ENCODE results near the gene NELFB. TPM values are rescaled to one million over a fixed set of nuclear protein-coding genes. Genes with fewer than 3 reads are reported as not detected.

NELFB gene
- polyA plus RNA-seq, 1 donor from 2014 or later = 64.7 TPM

DNA sequence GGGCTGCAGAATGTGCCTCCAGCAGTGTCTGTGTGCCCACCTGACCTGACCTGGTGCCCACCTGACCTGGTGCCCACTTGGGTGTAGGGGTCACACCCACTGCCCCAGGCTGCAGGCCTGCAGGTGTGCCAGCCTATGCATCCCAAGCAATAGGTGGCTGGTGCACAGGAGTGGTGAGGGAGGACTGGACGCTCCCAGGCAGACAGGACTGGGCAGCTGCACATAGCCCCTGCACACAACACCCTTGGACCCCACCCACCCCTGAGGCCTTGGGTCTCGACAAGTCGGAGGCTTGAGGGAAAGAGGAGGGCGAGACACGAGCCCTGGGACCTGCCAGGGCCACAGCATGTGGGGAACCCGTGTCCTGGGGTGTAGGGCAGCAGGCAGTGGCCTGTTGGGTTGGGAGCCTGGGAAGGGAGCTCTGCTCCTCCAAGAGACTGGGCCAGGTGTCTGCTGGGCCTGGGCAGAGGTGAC lies 57.8 kb downstream of the NELFB start:
- TF ChIP-seq EZH2 (IDR thresholded peaks at IDR 0.05; ENCODE audit: borderline replicate concordance, insufficient read depth, low read length, poor library complexity, severe bottlenecking) (no peak), MXI1 (conservative IDR thresholded peaks at IDR 0.05; ENCODE audit: poor library complexity, severe bottlenecking) (no peak), POLR2AphosphoS5 (IDR thresholded peaks at IDR 0.05) (no peak), SMC3 (conservative IDR thresholded peaks at IDR 0.05; ENCODE audit: poor library complexity) (no peak), TAF1 (IDR thresholded peaks at IDR 0.05; ENCODE audit: low read depth) (no peak), RAD21 (conservative IDR thresholded peaks at IDR 0.05) (no peak), EP300 (conservative IDR thresholded peaks at IDR 0.05; ENCODE audit: poor library complexity, severe bottlenecking) (no peak)
- TF ChIP-seq, protein P1, sequence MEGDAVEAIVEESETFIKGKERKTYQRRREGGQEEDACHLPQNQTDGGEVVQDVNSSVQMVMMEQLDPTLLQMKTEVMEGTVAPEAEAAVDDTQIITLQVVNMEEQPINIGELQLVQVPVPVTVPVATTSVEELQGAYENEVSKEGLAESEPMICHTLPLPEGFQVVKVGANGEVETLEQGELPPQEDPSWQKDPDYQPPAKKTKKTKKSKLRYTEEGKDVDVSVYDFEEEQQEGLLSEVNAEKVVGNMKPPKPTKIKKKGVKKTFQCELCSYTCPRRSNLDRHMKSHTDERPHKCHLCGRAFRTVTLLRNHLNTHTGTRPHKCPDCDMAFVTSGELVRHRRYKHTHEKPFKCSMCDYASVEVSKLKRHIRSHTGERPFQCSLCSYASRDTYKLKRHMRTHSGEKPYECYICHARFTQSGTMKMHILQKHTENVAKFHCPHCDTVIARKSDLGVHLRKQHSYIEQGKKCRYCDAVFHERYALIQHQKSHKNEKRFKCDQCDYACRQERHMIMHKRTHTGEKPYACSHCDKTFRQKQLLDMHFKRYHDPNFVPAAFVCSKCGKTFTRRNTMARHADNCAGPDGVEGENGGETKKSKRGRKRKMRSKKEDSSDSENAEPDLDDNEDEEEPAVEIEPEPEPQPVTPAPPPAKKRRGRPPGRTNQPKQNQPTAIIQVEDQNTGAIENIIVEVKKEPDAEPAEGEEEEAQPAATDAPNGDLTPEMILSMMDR (IDR thresholded peaks at IDR 0.05; ENCODE audit: poor library complexity, severe bottlenecking) = no peak
- TF ChIP-seq, protein P2, sequence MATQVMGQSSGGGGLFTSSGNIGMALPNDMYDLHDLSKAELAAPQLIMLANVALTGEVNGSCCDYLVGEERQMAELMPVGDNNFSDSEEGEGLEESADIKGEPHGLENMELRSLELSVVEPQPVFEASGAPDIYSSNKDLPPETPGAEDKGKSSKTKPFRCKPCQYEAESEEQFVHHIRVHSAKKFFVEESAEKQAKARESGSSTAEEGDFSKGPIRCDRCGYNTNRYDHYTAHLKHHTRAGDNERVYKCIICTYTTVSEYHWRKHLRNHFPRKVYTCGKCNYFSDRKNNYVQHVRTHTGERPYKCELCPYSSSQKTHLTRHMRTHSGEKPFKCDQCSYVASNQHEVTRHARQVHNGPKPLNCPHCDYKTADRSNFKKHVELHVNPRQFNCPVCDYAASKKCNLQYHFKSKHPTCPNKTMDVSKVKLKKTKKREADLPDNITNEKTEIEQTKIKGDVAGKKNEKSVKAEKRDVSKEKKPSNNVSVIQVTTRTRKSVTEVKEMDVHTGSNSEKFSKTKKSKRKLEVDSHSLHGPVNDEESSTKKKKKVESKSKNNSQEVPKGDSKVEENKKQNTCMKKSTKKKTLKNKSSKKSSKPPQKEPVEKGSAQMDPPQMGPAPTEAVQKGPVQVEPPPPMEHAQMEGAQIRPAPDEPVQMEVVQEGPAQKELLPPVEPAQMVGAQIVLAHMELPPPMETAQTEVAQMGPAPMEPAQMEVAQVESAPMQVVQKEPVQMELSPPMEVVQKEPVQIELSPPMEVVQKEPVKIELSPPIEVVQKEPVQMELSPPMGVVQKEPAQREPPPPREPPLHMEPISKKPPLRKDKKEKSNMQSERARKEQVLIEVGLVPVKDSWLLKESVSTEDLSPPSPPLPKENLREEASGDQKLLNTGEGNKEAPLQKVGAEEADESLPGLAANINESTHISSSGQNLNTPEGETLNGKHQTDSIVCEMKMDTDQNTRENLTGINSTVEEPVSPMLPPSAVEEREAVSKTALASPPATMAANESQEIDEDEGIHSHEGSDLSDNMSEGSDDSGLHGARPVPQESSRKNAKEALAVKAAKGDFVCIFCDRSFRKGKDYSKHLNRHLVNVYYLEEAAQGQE (IDR thresholded peaks at IDR 0.05; ENCODE audit: borderline replicate concordance) = no peak
- no peak overlapping the region for H3K4me3 ChIP-seq (ENCODE audit: low read length)

DNA sequence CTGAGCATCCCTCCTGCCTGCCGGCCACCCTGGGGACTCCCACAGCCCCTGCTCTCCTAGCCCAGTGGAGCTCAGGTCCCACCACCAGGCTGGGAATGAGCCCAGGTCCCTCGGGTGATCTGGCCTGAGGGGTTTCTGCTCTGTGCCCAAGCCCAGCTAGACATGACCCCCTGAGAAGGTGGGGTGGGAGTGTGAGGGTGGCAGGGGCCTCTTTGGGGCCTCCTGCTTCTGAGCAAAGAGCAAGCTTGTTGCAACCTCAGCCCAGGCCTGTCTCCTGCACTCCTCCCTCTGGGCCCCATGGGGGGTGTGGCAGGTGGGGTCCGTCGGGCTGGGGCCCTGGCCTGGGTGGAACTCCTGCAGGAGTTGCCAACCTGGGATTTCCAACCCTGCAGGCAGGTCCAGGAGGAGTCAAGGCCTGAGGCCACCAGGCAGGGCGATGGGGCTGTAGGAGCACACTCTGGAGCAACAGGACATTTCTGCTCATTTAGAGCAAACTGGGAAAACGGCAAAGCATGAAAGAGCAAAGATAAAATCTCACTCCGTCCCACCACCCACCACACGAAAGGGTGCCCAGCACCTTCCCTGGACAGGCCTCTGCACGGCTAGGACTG lies 58.3 kb downstream of the NELFB start:
- H3K4me3 ChIP-seq (ENCODE audit: low read length) = no peak overlapping the region
- H3K9me3 ChIP-seq (ENCODE audit: low read length) = no peaks in the 10 kb centered on the region
- H3K4me2 ChIP-seq (ENCODE audit: low read length) = no peak overlapping the region
- TF ChIP-seq, protein P1 (IDR thresholded peaks at IDR 0.05; ENCODE audit: poor library complexity, severe bottlenecking) = no peak
- TF ChIP-seq EP300 (conservative IDR thresholded peaks at IDR 0.05; ENCODE audit: poor library complexity, severe bottlenecking) (no peak), RAD21 (conservative IDR thresholded peaks at IDR 0.05) (no peak), MXI1 (conservative IDR thresholded peaks at IDR 0.05; ENCODE audit: poor library complexity, severe bottlenecking) (no peak), SMC3 (conservative IDR thresholded peaks at IDR 0.05; ENCODE audit: poor library complexity) (no peak), TAF1 (IDR thresholded peaks at IDR 0.05; ENCODE audit: low read depth) (no peak), EZH2 (IDR thresholded peaks at IDR 0.05; ENCODE audit: borderline replicate concordance, insufficient read depth, low read length, poor library complexity, severe bottlenecking) (no peak), POLR2AphosphoS5 (IDR thresholded peaks at IDR 0.05) (no peak)
- TF ChIP-seq, protein P2 (IDR thresholded peaks at IDR 0.05; ENCODE audit: borderline replicate concordance) = no peak
- H3K27me3 ChIP-seq (ENCODE audit: insufficient read depth, low read depth, low read length) = no peaks in the 10 kb centered on the region
- no peaks in the 10 kb centered on the region for H3K79me2 ChIP-seq (replicated peaks; ENCODE audit: insufficient read depth, low read length)
- H3K9me2 ChIP-seq (ENCODE audit: insufficient read depth, low read length) = no peaks in the 10 kb centered on the region
- no peaks in the 10 kb centered on the region for H4K20me1 ChIP-seq (ENCODE audit: insufficient read depth)
- no peak overlapping the region for H3K9ac ChIP-seq (ENCODE audit: low read length)
- H3K36me3 ChIP-seq (ENCODE audit: insufficient read depth, low read length) = no peaks in the 10 kb centered on the region
- no peak overlapping the region for H2AFZ ChIP-seq (ENCODE audit: low read depth, low read length)
- H3K27ac ChIP-seq (ENCODE audit: low read length) = no peak overlapping the region
- no peaks in the 10 kb centered on the region for H3F3A ChIP-seq (ENCODE audit: insufficient read depth, low read length, poor library complexity, severe bottlenecking)

More for the DNA sequence above, 57.8 kb downstream of the NELFB start:
- H3K27me3 ChIP-seq (ENCODE audit: insufficient read depth, low read depth, low read length) = no peaks in the 10 kb centered on the region
- H3K27ac ChIP-seq (ENCODE audit: low read length) = no peak overlapping the region
- no peaks in the 10 kb centered on the region for H3K9me3 ChIP-seq (ENCODE audit: low read length)
- H4K20me1 ChIP-seq (ENCODE audit: insufficient read depth) = no peaks in the 10 kb centered on the region
- H2AFZ ChIP-seq (ENCODE audit: low read depth, low read length) = no peak overlapping the region
- H3F3A ChIP-seq (ENCODE audit: insufficient read depth, low read length, poor library complexity, severe bottlenecking) = no peaks in the 10 kb centered on the region
- H3K4me2 ChIP-seq (ENCODE audit: low read length) = no peak overlapping the region
- no peaks in the 10 kb centered on the region for H3K79me2 ChIP-seq (replicated peaks; ENCODE audit: insufficient read depth, low read length)
- H3K9me2 ChIP-seq (ENCODE audit: insufficient read depth, low read length) = no peaks in the 10 kb centered on the region
- H3K9ac ChIP-seq (ENCODE audit: low read length) = no peak overlapping the region
- no peaks in the 10 kb centered on the region for H3K36me3 ChIP-seq (ENCODE audit: insufficient read depth, low read length)
